HG03103 (cell line): ENCODE measurements around the gene SESTD1.
"Not testable (repeated sequence)": the region's sequence is repeated elsewhere in the genome, so short reads cannot be mapped to it uniquely, and the experiment has no call there.

Experiments
- ATAC-seq: cut with Tn5 transposase; IDR thresholded peaks from one replicate; pipeline ENCODE4 v1.9.1; 2021; ENCODE audit warnings: low read depth; ENCODE audit not compliant: unreplicated experiment

Gene SESTD1

GRCh38 chr2:179125404-179125803 is 139.2 kb downstream of the SESTD1 start:
- no peak for ATAC-seq

GRCh38 chr2:179124282-179124681 is 140.3 kb downstream of the SESTD1 start:
- ATAC-seq: no peak

- ATAC-seq: no peak
Measured at GRCh38 chr2:179123272-179123662, 141.4 kb downstream of the SESTD1 start.

- peak; percentile 48 for ATAC-seq
Measured at GRCh38 chr2:179107737-179108136, 156.9 kb downstream of the SESTD1 start.

GRCh38 chr2:179106676-179107428 is 157.8 kb downstream of the SESTD1 start:
- ATAC-seq: peak; percentile 50

- no peak for ATAC-seq
Measured at GRCh38 chr2:179106342-179106675, 158.3 kb downstream of the SESTD1 start.

GRCh38 chr2:179104736-179105135 is 159.9 kb downstream of the SESTD1 start:
- no peak for ATAC-seq

- ATAC-seq: no peak
Measured at GRCh38 chr2:179098080-179098689, 166.4 kb downstream of the SESTD1 start.

GRCh38 chr2:179097131-179097530 is 167.5 kb downstream of the SESTD1 start:
- ATAC-seq: no peak

- ATAC-seq: peak; percentile 97
Measured at GRCh38 chr2:179096090-179096489, 168.5 kb downstream of the SESTD1 start.

GRCh38 chr2:179092912-179093311 is 171.7 kb downstream of the SESTD1 start:
- not testable (repeated sequence) for ATAC-seq

GRCh38 chr2:179082697-179083096 is 181.9 kb downstream of the SESTD1 start:
- no peak for ATAC-seq

GRCh38 chr2:179081954-179082353 is 182.7 kb downstream of the SESTD1 start:
- no peak for ATAC-seq

GRCh38 chr2:179072527-179072926 is 192.1 kb downstream of the SESTD1 start:
- no peak for ATAC-seq

- no peak for ATAC-seq
Measured at GRCh38 chr2:179071810-179072355, 192.7 kb downstream of the SESTD1 start.

- ATAC-seq: no peak
Measured at GRCh38 chr2:179070895-179071294, 193.7 kb downstream of the SESTD1 start.

GRCh38 chr2:179069685-179070084 is 194.9 kb downstream of the SESTD1 start:
- no peak for ATAC-seq

- ATAC-seq: no peak
Measured at GRCh38 chr2:179068991-179069643, 195.5 kb downstream of the SESTD1 start.

GRCh38 chr2:179059026-179059700 is 205.5 kb downstream of the SESTD1 start:
- peak; percentile 95 for ATAC-seq

GRCh38 chr2:179057737-179058136 is 206.9 kb downstream of the SESTD1 start:
- ATAC-seq: no peak

- not testable (repeated sequence) for ATAC-seq
Measured at GRCh38 chr2:179053568-179053967, 211.1 kb downstream of the SESTD1 start.
